Fibroblast of the conjunctiva (primary cell): Measurements from ENCODE around the gene SUFU.
"Not testable (repeated sequence)": the region's sequence is repeated elsewhere in the genome, so short reads cannot be mapped to it uniquely, and the experiment has no call there.

Source experiments
- DNase-seq: peaks from one replicate; pipeline ENCODE4 v3.0.0-alpha.2; 2010; ENCODE audit warnings: low read depth

SUFU gene

DNA sequence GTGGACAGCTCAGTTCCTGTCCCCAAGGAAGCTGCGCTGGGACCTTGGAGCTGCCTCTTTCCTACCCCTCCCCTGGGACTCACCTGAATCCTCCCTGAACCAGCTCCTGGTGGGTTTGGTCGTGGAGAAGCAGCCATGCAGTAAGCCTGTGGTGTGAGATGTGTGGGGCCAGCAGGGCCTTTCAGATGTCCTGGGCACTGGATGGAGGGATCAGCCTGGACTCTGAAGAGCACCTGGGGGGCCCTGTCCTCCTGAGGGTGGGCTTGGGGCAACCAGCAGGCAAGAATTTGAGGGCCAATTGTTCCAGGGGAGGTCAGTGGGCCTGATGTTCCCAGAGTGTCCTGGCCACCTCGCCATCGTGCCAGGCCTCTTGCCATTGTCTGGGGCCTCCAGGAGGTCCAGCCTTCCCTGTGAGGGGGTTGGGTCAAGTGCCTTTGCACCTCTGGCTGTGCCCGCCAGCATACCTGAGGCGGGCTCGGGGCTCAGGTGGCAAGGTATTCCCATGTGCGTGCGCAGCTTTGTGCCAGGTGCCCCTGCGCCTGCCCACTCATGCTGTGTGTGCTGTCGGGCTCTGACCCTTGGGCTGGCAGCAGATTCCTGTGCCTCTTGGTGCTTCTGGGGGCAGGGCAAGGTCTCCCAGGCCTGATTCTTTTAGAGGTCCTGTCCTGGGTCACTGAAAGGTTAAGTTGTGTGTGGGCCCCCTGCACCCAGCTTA is 147.8 kb downstream of the SUFU start:
- DNase-seq: no peak

DNA sequence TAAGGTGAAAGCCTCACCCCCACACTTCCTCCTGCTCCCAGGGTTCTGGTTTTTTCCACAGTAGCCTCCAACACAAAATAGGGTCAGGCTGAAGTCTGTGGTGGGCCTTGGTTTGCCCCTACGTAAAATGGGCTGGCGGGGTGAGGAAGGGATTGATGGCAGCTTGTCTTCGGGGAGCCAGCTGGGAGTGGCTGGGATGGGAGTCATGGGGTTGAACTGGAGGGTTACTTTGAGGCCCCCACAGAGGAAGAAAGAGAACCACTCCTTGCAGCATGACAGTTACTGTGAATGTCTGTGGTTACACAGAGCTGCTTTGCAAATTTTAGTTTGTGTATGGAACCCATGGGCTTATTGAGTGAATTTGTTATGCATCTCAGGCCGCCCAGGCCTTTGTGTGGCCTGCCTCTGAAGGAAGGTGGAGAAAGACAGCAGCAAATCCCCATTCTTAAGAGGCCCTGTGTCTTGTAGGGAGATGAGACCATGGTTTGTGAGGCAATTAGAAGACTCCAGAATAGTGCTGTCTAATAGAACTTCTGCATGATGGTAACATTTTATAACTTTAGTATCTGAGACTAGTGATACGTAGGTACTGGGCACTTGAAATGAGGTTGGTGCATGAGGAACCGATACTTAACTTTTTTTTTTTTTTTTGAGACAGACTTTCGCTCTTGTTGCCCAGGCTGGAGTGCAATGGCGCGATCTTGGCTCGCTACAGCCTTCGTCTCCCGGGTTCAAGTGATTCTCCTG is 148.6 kb downstream of the SUFU start:
- DNase-seq: no peak

DNA sequence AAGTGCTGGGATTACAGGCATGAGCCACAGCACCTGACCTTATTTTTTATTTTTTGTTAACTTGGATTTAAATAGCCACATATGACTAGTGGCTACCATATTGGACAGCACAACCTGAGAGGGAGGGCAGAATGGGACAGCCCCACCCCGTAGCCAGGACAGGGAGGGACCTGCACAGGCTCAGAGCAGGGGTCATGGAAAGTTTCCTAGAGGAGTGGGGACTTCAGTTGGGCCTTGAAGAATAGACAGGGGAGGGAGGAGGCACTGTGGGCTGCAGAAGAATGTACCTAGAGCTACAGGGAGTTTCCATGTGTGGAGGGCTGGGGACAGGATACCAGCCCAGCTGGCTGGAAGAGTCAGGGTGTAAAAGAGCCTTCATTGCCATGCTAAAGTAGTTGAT is 149.3 kb downstream of the SUFU start:
- no peak for DNase-seq

DNA sequence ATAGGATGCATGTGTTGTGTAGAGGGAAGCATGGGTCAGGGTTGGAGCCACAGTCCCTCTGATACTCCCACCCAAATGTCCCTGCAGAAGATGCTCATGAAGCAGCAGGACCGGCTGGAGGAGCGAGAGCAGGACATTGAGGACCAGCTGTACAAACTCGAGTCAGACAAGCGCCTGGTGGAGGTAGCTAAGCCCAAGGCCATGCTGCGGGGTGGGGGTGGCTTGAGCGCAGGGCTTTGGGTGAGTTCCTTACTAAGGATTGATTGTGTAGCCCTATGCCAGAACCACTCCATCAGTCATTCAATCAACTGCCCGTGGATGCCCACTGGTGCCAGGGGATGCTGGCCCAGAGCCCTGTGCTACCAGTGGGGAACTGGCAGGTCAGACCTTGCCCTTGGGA is 150.8 kb downstream of the SUFU start:
- no peak for DNase-seq

DNA sequence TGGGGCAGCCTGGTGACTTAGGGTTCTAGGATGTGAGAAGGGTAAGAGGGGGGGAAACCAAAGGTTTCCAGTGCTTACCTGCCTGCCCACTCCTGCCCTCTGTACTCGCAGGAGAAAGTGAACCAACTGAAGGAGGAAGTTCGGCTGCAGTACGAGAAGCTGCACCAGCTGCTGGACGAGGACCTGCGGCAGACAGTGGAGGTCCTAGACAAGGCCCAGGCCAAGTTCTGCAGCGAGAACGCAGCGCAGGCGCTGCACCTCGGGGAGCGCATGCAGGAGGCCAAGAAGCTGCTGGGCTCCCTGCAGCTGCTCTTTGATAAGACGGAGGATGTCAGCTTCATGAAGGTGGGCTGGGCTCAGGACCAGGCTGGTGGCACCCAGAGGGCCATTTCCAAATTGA is 151.2 kb downstream of the SUFU start:
- DNase-seq: no peak

DNA sequence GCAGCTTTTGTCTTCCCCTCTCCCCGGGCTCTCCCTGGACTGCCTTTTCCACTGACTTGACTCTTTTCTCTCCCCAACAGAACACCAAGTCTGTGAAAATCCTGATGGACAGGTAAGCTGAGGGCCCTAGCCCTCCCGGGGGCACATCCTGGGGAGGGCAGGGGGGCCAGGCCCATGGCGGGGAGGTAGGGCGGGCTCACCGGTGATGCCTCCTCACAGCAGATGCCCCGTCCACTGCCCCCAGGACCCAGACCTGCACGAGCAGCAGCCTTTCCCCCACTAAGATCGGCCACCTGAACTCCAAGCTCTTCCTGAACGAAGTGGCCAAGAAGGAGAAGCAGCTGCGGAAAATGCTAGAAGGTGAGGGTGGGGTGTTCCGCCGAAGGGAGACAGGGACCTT is 152.3 kb downstream of the SUFU start:
- no peak for DNase-seq

DNA sequence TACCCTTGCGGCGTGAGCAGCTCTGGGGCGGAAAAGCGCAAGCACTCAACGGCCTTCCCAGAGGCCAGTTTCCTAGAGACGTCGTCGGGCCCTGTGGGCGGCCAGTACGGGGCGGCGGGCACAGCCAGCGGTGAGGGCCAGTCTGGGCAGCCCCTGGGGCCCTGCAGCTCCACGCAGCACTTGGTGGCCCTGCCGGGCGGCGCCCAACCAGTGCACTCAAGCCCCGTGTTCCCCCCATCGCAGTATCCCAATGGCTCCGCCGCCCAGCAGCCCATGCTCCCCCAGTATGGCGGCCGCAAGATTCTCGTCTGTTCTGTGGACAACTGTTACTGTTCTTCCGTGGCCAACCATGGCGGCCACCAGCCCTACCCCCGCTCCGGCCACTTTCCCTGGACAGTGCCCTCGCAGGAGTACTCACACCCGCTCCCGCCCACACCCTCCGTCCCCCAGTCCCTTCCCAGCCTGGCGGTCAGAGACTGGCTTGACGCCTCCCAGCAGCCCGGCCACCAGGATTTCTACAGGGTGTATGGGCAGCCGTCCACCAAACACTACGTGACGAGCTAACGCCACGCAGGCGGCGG is 153.1 kb downstream of the SUFU start:
- no peak for DNase-seq

DNA sequence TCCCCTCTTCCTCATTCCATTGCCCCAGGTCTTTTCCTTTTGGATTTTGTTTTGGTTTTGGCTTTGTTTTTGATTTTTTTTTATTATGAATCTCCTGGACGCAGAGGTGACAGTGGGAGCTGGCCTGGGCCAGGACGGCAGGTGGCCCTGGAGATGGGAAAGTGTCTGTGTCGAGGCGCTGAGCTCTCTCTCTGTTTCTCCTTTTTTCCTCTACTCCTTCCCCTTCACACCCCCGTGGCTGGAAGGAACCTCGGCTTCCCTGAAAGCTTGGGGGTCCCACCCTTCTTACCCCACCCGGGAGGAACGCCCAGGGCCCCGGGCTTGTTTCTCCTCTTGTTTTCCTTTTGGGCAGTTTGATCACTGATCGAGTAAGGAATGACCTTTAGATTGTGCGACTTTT is 153.7 kb downstream of the SUFU start:
- DNase-seq: no peak

DNA sequence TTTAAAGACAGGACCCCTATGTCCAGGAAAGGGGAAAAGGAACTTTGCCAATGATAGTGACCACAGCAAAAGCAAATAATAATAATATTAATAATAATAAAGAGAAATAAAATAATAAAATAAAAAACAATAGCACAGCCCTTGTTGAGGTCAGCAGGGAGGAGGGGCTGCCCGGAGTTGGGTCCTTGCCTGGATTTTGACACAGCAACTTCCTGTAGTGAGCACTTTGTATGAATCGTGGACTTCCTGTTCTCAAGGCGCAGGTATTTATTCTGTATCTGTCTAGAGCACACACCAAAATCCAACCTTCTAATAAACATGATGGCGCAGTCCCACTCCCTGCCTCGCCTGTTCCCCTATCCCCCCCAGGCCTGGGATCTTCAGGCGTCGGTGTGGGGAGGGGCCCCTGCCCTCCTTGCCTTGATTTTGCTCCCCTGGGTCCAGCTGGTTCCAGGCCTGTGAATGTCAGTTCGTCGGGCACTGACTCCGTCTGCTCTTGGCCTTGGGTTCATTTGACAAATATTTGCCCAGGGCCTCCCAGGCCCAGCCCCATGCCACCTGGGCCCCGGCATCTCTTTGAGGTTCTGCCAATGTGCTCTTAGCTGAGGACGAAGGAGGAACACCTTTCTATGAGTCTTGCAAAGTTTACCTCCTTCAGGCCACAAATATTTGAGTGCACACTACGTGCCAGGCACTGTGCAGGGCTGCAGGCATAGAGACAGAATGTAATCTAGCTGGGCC is 154.4 kb downstream of the SUFU start:
- DNase-seq: no peak

DNA sequence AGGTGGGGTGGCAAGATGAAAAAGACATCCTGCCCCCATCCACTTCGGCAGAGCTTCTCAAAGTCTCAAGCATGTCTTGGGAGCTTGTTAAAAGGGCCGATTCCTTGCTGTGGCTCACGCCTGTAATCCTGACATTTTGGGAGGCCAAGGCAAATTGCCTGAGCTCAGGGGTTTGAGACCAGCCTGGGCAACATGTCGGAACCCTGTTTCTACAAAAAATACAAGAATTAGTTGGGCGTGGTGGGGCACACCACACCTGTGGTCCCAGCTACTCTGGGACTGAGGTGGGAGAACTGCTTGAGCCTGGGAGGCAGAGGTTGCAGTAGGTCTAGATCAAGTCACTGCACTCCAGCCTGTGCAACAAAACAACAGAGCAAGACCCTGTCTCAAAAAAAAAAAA is 155.0 kb downstream of the SUFU start:
- no peak for DNase-seq

DNA sequence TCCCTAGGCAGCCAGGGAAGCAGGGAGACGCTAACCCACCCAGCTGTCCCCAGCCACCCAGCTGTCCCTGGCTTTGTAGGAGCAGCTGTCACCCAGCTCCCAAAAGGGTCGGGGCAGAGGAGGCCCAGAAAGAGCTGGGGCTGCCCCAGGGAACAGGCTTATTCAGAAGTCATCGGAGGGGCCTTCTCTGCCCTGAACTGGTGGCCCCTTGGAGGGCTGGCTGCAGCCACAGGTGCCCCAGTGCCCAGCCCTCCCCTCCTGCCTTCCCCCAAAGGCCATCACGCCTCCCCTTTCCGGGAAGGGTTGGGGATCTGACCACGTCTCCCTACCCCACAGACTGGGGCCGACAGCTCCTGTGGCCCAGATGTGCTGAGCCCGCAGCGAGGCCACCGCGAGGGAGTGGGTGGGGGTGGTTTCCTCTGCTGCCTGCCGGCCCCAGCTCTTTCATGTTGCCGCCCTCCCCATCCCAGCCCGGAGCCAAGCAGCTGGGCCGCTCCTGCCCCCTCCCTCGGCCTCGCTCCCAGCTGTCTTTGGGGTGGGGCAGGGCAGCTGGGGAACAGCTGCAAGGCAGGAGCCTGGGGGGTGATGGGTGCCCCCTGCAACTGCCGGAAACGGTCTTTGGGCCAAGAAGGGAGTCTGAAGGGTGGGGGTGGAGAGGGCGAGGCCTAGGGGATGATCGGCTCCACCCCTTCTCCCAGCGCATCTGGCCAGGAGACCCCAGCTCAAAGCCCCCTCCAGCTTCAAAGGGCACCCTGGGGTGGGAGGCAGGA is 157.3 kb downstream of the SUFU start:
- DNase-seq: peak; percentile 63

DNA sequence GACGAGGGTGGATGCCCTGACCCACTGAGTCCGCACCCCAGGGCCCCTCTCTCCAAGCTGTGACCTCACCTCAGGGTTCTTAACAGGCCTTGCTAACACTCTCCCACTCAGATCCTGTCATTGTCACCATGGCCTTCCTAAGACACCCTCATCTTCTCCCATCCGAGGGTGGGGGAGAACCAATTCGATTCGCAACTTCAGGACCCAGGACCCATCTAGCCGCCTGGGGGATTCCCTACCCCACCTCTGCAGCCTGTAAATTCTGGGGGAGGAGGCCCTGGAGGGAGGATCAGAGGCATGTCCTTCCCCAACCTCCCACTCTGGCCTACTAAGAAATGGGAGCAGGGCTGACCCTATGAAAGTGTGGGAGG is 157.9 kb downstream of the SUFU start:
- DNase-seq: no peak

DNA sequence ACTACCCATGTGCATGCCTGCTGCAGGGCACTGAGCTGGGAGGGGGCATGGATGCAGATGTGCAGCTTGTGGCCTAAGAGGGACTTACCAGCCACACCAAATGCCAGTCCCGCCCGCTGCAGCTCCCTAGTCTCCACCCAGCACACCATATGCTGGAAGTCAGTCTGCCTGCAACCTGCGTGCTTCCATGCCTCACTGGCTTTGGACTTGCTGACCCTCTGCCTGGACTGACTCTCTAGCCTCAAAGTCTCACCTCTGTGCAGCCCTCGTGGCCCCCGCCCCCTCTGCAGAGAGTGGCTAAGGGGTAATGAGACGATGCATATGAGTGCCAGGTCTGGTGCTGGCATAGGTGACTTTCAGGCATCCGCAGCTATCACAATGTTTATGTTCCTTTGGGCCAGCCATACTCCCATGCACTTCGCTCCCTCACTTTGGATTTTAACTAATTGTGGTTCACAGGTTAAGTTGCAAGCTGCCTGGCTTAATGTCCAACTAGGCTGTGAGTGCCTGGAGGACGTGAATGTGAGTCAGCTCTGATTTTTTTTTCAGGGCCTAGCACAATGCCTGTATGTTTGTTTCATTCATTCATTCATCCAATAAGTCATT is 162.2 kb downstream of the SUFU start:
- no peak for DNase-seq

DNA sequence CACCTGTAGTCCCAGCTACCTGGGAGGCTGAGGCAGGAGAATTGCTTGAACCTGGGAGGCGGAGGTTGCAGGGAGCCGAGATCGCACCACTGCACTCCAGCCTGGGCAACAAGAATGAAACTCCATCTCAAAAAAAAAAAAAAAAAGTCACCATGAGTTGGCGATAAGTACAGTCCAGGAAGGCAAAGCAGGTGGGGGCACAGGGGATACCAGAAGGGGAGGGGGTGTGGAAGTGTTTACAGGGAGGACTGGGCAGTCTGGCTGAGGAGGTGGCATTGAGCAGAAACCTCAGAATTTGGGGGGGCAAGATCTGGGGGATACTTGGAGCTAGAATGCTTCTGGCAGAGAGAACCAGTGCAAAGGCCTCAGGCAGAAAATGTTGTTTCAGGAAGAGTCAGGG is 163.6 kb downstream of the SUFU start:
- not testable (repeated sequence) for DNase-seq

DNA sequence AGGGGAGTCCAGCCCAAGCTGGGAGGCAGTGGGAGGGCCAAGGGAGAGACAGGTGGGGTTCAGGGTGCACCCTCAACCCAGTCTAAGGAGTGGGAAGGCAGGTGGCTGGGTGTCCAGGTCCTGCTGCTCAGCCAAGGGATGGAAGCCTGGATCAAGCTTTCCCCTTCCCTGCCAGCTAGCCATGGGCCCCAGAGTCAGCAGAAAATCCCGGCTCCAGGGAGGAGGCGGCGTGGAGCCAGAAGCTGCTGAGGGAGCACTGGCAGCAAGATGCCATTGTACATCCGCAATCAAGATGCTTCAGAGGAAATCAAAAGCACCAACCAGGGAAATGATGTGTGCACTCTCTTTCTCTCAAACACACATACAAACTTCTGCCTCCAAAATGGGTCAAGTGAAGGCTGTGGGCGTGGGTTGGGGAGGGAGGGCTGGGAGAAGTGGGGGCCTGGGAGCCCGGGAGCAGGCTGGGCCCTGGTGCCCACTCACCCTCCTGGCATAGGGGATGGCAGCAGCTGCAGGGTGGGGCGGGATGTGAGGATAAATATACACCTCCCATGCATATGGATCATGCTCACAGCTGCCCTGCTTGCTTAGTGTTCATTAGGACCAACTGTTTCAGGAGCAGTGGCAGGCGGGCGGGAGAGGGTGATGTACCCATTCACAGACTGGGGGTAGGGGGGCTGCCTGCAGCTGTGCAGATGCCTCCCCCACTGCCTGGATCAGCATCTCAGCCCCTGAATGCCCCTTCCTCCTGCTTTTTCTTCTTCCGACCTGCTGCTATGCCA is 164.7 kb downstream of the SUFU start:
- no peak for DNase-seq

DNA sequence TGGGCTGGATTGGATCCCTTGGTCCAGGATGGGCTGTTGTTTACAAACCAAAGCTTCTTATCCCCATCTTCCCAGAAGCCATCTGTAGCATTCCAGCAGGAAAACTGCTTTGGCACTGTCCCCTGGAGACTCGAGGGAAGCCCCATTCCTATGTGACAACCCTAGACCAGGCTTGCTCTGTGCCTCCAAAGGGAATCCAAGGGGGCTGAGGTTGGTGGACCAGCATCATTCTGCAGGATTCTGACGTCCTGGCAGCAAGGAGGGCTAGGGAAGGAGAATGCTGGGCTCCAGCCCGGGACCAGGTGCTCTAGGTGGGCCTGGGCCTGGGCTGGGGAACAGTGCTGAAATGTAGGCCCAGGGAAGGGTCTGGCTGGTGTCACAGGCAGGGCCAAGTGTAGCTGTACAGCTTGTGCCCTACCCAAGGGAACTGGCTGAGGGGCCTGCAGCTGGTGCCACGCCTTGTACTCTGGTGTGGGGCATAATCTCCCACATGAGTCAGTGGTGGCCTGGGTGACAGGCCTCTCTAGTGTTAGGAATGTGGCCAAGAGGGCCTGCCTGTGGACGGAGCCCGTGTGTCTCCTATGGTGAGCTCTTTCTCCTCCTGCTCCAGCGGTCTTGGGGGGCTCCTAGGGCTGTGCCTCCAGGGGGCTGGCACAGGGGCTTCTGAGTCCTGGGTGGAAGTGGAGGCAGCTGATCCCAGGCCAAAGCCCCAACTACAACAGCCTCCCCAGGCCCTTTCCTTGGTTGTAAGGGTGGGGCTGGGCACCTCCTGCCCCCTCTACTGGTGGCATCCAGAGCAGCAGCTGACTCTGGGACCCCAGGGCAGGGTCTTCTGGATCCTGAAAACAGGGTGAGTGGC is 165.7 kb downstream of the SUFU start:
- DNase-seq: no peak

DNA sequence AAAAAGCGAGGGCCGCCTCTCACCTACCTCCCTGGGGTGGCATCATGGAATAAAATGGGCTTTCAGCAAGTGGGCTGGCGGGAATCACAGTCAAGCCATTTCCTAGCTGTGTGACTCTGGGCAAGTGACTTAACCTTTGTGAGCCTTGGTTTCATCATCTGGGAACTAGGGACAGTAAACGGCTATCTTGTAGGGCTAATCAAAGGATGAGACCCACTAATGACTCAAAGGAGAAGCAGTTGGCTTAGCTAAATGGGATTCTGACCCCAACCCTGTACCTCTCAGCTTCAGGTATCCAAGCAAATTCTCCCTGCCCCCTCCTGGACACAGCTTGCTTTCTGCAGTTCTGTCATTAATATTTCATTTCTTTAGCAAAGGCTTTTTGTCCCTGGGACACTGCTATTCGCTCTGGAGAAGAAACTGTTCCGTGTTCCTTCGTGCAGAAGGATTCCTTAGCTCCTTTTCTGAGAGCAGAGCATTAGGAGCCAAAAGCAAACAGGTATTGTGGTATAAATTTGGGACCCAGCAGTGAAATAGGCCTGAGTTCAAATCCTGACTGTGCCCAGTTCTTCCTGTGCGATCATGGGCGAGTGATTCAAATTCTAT is 166.4 kb downstream of the SUFU start:
- DNase-seq: no peak

DNA sequence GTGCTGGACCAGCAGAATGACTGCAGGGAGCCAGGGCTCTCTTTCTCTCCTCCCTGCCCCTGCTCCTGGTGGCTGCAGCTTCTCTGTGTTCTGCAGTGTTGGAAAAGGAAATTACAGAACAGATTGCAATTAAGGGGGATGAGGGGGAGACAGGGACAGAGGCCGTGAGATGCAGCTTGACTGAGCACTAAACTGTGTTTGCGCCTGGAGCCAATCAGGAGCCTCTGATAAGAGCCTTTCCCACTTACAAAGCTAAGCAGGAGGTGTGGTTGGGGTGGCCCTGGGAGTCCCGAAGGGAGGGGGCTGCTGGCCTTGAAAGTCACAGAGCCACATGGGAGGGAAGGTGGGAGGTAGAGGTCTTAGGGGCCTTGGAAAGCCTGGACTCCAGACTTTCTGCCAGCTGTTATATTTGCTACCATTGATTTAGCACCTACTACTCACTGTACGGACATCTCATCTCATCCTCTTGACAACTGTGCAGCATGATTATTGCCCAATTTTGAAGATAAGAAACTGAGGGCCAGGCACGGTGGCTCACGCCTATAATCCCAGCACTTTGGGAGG is 167.2 kb downstream of the SUFU start:
- DNase-seq: no peak

DNA sequence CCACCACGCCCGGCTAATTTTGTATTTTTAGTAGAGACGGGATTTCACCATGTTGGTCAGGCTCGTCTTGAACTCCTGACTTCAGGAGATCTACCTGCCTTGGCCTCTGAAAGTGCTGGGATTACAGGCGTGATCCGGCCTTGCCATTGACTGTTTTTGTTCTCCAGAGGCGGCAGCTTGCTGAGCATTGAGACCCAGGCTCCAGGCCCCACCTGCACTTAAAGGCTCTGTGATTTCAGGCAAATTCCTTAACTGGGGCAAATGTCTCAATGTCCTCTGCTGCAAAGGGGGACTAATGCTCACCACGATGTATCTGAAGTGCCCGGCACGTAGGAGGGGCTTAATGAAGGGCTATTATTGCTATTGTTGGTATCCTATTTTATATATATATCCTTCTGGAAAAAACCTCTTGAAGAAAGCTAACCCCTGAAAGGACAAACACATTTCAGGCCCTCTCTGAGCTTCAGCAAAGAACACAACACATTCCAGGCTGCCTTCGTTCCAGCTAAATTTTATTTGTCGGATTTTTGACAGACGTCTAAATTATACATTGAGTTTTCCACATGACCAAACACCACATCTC is 169.6 kb downstream of the SUFU start:
- no peak for DNase-seq
